HG03571 (cell line): Measurements from ENCODE around the gene SESN1.

Experiments used
- ATAC-seq: cut with Tn5 transposase; IDR thresholded peaks from one replicate; pipeline ENCODE4 v1.9.1; 2021; ENCODE audit not compliant: unreplicated experiment

The SESN1 gene

DNA sequence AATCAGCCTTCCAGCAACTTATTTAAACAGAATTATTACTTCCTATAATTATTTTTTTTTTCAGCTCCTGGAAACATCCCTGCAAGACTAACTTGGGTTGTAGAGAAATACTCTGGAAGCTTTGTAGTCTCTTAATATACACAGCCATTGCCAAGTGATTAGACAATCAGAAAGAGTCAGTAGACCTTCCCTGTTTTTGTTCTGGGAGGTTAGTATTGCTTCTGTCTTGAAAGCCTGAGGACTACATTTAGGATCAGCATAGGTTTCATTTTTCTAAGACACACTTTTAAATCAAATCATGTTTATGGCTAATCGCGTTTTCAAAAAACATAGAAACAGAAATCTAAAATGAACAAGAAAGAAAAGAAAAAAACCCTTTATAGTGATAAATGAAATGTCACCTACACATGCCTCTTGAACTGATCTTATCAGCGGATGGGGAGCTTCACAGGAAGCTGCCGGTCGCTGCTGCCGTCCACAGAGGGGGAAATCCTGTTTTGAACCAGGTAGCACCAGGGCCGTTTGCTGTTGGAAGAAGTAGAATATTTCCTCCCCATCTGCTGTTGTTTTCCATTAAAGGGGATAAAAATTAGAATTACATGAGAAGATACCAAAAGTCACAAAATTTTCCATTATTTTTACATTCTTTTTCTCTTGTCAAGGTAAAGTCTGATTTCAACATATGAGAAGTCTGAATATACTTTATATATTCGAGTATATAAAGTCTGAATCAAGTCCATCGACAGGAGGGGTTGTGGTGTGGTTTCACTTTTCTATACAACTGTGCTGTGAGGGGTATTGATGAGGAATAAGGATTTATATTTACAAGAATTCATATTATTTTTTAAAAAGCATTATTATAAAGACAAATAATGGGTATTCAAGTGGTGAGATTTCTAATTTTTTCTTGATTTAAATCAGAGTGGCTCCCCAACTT is 151.8 kb downstream of the SESN1 start:
- ATAC-seq = no peak

DNA sequence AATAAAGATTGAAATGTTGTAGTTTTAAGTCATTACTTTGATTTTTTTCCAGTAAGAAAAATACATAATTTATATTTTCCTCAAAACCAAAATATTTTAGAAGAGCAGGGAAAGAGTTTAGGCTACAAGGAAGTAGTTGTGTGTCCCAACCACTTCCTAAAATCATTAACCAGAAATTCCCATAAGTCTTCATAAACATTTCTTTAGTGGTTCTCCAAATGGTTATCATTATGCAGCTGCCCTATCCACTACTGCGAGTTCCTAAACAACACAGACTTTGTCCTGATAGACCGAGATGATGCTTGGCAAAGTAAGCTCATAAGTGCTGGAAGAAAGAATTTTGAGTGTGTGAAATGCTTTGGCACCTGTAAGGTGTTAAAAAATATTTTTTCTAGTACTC is 152.8 kb downstream of the SESN1 start:
- no peak for ATAC-seq

DNA sequence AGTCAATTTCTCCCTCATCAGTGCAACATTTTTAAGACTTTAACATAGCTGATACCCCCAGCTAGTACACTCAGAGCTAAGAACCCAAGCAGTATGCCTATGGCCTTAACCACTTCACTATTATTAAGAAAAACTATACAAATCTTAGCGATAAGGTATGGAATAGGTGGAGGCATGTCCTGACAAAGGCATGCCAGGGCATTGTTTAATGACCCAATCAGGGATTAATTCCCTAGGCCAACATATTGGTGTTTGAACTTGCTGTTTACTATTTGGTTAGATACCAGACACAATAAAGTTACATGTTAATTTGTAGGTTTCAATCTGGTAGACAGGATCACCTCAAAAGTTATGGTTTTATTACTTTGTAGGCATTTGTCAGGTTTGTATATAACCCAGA is 153.4 kb downstream of the SESN1 start:
- ATAC-seq = no peak

DNA sequence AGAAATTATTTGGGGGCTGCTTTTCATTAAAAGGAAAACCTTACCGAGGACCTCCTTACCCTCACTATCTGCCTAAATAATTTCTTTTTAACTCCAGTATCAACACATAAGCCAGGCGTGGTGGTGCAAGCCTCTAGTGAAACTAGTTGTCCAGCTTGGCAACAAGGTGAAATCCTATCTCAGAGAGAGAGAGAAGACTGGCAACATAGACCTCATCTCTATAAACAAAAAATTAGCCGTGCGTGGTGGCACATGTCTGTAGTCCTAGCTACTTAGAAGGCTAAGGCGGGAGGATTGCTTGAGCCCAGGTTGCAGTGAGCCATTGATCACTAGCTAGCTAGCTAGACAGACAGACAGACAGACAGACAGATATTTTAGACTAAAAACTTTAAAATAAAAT is 153.9 kb downstream of the SESN1 start:
- no peak for ATAC-seq

DNA sequence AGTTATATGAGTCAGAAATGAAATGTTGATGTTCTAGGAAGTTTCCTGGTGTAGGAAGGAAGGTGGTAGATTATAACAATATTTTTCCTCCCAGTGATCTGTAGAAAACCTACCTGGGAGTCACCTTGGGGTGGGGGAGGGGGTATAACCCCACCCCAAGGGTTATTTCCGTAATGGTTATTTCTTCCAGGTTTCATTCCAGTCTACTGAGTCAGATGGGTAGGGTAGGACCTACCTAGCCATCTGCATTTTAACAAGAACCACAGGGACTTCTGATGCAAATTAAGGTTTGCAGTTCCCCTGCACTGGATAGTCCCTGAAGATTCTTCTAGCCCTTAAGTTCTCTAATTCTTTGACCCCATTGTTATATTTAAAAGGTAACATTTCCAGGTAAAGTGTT is 157.5 kb downstream of the SESN1 start:
- no peak for ATAC-seq
